Central memory CD8-positive, alpha-beta T cell (primary cell): ENCODE results near the gene CA5B.
"Not testable (repeated sequence)": the region's sequence is repeated elsewhere in the genome, so short reads cannot be mapped to it uniquely, and the experiment has no call there.

Source experiments
- ATAC-seq: fragments of 150-1000 bp; cut with Tn5 transposase; replicated peaks from 2 replicates; pipeline ENCODE4 v1.10.0; 2022; ENCODE audit warnings: mild to moderate bottlenecking, moderate FRiP score, moderate number of reproducible peaks; ENCODE audit not compliant: poor library complexity, severe bottlenecking; ENCODE audit errors: extremely low read depth
- DNase-seq, 2 donors: peaks; one replicate each; pipeline ENCODE4 v3.0.0; 2021; ENCODE audit warnings: low spot score in 2 of 2
- H3K27ac Mint-ChIP-seq: one replicate; pipeline ENCODE4 v1.8.0; 2022; ENCODE audit warnings: low read depth, mild to moderate bottlenecking, moderate library complexity, mixed read lengths
- H3K27me3 Mint-ChIP-seq: one replicate; pipeline ENCODE4 v1.8.0; 2022; ENCODE audit warnings: mixed read lengths
- H3K36me3 Mint-ChIP-seq: one replicate; pipeline ENCODE4 v1.8.0; 2022; ENCODE audit warnings: mild to moderate bottlenecking, moderate library complexity, mixed read lengths; ENCODE audit not compliant: insufficient read depth
- H3K4me1 Mint-ChIP-seq: one replicate; pipeline ENCODE4 v1.8.0; 2022; ENCODE audit warnings: mixed read lengths
- H3K4me3 Mint-ChIP-seq: one replicate; pipeline ENCODE4 v1.8.0; 2022; ENCODE audit warnings: mild to moderate bottlenecking, moderate library complexity, mixed read lengths
- H3K9me3 Mint-ChIP-seq: one replicate; pipeline ENCODE4 v1.8.0; 2022; ENCODE audit warnings: mixed read lengths

The CA5B gene

DNA sequence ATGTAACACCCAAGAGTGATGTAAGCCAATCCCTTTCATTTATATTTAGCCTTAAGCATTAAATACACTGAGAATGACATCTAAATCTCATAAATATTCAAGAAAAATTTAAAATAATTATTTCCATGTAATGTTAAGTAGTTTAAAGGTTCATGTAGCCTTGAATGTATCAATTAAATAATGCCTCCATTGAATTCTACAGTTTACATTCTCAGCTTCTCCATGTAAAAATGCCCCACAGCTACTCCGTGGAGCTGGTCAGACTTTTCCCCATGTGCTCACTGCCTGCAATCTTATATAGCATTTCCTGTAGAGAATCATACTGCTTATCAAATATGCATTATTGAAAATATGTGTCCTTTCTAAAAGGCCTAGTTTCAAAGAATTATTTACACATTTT, 91.1 kb downstream of the CA5B start:
- DNase-seq (no peak), ATAC-seq (no peak)
- no peaks in the 10 kb centered on the region for H3K27me3 Mint-ChIP-seq
- peaks cover 10% of the 10 kb centered on the region for H3K36me3 Mint-ChIP-seq
- no peak overlapping the region for H3K4me3 Mint-ChIP-seq
- no peak overlapping the region for H3K27ac Mint-ChIP-seq
- H3K9me3 Mint-ChIP-seq: no peaks in the 10 kb centered on the region
- no peaks in the 10 kb centered on the region for H3K4me1 Mint-ChIP-seq

DNA sequence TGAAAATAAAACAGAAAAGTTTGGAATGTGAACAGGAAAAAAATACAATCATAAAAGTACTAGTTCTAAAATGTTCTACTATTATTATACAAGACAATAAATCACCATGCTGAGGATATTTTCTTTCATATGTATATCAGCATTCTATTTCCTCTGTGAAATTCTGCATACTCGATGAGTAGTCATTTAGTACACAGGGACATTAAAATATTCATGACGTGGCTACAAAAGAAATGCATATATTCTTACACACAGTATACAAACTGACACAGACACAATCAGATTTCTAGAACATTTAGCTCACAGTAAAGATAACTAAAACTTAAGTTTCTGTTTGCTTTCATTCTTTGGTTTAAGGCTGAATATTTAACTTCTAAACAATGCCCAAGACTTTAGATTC, 93.3 kb downstream of the CA5B start:
- H3K27me3 Mint-ChIP-seq: not testable (repeated sequence)

DNA sequence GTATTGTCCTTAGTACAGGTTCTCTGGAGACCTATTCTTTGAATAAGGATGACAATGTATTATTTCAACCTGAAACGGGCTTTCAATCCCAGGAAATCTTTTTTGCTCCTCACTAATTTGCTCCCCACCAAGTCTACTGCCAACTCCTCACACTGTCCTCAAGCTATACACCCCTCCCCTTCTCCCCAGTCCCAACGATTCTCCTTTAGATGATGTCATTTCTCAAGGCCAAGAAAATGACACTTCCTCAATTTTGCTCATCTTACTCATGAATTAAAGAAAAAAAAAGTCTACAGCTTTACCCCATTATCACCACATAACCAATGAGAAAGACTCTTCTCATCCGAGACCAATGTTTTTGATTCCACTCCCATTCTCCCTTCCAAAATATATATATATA, 96.0 kb downstream of the CA5B start:
- H3K4me3 Mint-ChIP-seq: no peak overlapping the region
- H3K27me3 Mint-ChIP-seq: no peaks in the 10 kb centered on the region
- peaks cover 2% of the 10 kb centered on the region for H3K36me3 Mint-ChIP-seq
- H3K27ac Mint-ChIP-seq: no peak overlapping the region
- H3K9me3 Mint-ChIP-seq: no peaks in the 10 kb centered on the region
- no peaks in the 10 kb centered on the region for H3K4me1 Mint-ChIP-seq
- DNase-seq: no peak
- ATAC-seq: no peak

More for the DNA sequence above, 93.3 kb downstream of the CA5B start:
- H3K4me1 Mint-ChIP-seq, H3K4me3 Mint-ChIP-seq, H3K9me3 Mint-ChIP-seq, H3K27ac Mint-ChIP-seq, ATAC-seq, H3K36me3 Mint-ChIP-seq, DNase-seq: not testable (repeated sequence)

DNA sequence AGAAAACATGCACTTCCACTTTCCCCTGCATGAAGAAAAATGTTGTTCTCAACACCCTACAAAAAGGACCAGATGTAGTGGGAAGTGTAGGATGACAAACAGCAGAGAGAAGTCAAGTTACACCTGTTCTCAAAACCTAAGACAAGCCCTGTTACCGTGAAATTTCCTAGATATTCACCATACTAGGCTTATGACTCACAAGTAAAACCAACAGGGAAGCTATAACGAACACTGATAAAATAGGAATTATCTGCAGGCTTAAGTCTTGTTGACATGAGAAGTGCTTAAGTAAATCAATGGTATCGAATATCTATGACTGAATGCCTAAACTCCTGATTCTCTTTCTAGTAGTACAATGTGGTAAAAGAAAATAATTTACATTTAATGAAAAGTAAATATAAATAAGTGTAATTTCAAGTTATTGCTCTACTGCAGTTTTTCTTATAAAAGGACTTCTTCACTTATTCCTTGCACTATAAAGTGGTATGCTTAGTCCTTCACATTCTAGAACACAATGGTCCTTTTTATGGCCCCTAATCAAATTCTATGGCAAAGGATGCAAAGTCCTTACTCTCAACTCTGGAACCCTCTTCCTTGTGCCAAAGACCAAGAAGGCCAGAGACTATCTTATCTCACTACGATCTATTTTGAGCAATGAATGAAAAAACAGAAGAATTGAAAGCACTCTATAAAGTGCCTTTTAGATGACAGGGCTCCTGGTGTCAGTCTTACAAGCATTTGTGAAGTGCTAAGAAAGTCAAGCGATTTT, 96.9 kb downstream of the CA5B start:
- DNase-seq (no peak), ATAC-seq (no peak)
- no peaks in the 10 kb centered on the region for H3K9me3 Mint-ChIP-seq
- no peak overlapping the region for H3K27ac Mint-ChIP-seq
- H3K36me3 Mint-ChIP-seq: peaks cover 6% of the 10 kb centered on the region
- H3K4me3 Mint-ChIP-seq: no peak overlapping the region
- H3K4me1 Mint-ChIP-seq: no peaks in the 10 kb centered on the region
- no peaks in the 10 kb centered on the region for H3K27me3 Mint-ChIP-seq
